Astrocyte of the spinal cord (primary cell): ENCODE results near the gene GPC4.

Experiments
- DNase-seq: peaks from one replicate; pipeline ENCODE4 v3.0.0; 2011; ENCODE audit warnings: low read depth, low spot score
- H3K4me3 ChIP-seq: 2 replicates; pipeline ENCODE4 v1.5.1; 2011; ENCODE audit warnings: low read depth, mild to moderate bottlenecking, low read length, moderate library complexity
- in situ Hi-C: cut with HindIII; loops from 2 replicates; pipeline ENCODE4 v1.10.0; 2017; ENCODE audit warnings: low sequenced_read_pairs
- TF ChIP-seq, protein P1 (sequence below): IDR thresholded peaks from 2 replicates; pipeline ENCODE4 v1.5.1; 2012; ENCODE audit warnings: low read depth, mild to moderate bottlenecking, low read length, inconsistent platforms

The GPC4 gene

DNA sequence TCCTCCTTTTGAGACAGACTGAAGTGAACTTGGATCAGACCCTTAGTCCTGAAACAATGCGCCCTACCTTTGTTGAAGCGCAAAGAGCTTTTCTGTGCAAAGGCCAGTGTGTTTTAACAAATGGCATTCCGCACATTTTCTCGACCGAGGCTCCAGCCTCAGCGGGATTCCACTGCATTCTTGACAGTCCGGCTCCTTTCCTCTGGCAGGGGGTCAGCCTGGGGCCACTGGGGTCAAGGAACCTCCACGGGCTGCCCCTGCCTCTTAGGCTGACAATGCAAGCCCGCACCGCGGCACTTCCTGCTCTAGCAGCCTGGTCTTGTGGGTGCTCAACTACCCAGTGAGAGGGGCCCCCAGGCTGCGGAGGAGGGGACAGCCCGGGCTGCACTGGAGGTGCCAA, 150.0 kb downstream of the GPC4 start:
- no peak overlapping the region for H3K4me3 ChIP-seq

GRCh38 chrX:133258481-133258880, 156.8 kb downstream of the GPC4 start:
- peak; percentile 62 for DNase-seq
- in situ Hi-C loops: no loop called here
- TF ChIP-seq, protein P1, sequence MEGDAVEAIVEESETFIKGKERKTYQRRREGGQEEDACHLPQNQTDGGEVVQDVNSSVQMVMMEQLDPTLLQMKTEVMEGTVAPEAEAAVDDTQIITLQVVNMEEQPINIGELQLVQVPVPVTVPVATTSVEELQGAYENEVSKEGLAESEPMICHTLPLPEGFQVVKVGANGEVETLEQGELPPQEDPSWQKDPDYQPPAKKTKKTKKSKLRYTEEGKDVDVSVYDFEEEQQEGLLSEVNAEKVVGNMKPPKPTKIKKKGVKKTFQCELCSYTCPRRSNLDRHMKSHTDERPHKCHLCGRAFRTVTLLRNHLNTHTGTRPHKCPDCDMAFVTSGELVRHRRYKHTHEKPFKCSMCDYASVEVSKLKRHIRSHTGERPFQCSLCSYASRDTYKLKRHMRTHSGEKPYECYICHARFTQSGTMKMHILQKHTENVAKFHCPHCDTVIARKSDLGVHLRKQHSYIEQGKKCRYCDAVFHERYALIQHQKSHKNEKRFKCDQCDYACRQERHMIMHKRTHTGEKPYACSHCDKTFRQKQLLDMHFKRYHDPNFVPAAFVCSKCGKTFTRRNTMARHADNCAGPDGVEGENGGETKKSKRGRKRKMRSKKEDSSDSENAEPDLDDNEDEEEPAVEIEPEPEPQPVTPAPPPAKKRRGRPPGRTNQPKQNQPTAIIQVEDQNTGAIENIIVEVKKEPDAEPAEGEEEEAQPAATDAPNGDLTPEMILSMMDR: no peak

More for the DNA sequence above, 150.0 kb downstream of the GPC4 start:
- peak; percentile 15 for DNase-seq
- in situ Hi-C loops: no loop called here
- TF ChIP-seq, protein P1: no peak

DNA sequence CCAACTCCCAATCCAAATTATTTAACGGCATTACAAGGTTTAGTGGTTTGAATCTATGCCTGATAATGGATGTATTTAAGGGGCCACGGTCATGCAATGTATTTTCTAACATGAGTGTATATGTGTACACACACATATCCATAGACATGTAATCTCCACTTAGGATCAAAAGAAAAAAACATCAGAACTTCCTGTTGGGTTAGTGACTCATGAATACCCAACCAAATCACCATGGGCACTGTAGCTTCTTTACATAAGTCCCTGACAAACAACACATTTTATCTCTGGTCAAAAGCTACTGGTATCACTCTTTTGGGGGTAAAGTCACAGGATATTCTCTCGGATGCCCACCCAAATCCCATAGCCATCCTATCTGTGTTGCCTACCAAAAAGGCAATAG, 160.6 kb downstream of the GPC4 start:
- peak; percentile 45 for DNase-seq
- in situ Hi-C loops: no loop called here
- TF ChIP-seq, protein P1: no peak
- H3K4me3 ChIP-seq: no peak overlapping the region

More at GRCh38 chrX:133258481-133258880, 156.8 kb downstream of the GPC4 start:
- no peak overlapping the region for H3K4me3 ChIP-seq

- in situ Hi-C loops: no loop called here
- H3K4me3 ChIP-seq: no peak overlapping the region
- no peak for DNase-seq
- TF ChIP-seq, protein P1: no peak
Observed at GRCh38 chrX:133251204-133251603, 164.1 kb downstream of the GPC4 start.

DNA sequence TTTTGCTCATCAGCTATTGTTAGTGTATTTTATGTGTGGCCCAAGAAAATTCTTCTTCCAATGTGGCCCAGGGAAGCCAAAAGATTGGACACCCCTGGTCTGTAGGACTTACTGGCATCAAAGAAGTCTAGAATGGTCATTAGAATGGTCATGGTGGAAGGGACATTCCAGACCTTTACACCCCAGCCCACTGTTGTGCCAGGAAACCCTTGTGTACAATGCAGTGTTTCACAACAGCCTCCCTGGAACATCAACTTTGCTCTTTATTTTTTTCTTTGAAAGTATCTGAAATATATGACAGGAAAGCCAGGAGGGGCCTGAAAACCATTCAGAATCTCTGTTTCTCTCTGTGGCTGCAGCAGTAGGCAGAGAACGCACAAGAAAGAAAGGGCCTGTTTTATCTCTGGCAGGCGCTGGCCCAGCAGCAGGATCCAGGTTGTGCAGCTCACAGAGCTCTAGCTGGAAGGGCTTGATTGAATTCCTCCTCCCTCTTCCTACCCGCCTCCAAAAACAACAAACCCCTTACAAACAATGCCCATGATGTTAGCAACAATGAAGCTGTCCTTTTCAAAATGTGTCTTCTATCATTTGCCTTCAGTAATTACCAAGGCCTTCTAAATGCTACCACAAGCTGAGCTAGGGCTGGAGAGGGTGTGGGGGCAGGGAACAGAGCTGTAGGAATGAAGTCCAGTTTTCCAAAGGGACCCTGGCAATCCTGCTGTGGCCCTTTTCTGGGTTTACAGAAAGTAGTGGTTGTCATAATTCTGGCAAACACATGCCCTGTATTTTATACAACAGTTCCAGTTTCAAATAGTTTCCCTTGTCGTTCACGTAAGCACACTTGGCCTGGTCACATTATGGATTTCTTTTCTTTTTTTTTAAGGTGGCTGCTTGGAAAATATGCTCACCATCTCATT, 164.8 kb downstream of the GPC4 start:
- no peak overlapping the region for H3K4me3 ChIP-seq
- TF ChIP-seq, protein P1: no peak
- no peak for DNase-seq
- in situ Hi-C loops: no loop called here
